ENCODE results near the gene LDLRAD3. TPM values are rescaled to one million over a fixed set of nuclear protein-coding genes. Genes with fewer than 3 reads are reported as not detected.

Gene LDLRAD3
- total RNA-seq, 2 donors from 2014 or later: 30.8 to 42.5 TPM

DNA sequence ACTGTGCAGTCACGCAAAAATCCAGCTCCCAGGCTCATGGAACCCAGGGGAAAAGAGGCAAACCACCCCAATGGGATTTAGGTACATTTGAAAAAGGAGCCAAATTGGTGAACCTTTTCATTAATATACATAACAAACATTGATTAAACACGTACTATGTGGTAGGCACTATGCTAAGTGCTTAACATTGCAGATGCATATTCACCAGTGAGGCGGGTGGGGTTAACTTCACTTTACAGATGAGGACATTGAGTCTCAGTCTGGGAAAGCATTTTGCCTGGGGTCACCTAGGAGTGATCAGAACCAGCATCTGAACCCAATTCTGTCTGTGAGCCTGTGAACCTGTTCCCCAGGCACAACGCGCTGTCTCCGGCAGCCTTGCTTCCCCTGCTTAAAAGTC is 199.0 kb downstream of the LDLRAD3 start:
- no peaks in the 10 kb centered on the region for H3K4me1 ChIP-seq (replicated peaks)
- no peaks in the 10 kb centered on the region for H3K9me3 ChIP-seq
- no peaks in the 10 kb centered on the region for H3K27me3 ChIP-seq (replicated peaks; ENCODE audit: insufficient read depth)
- 98% methylated on average over 6 of the region's 6 CpGs for WGBS
- no peak overlapping the region for H3K4me3 ChIP-seq
- no peak for DNase-seq (ENCODE audit: low spot score)
- TF ChIP-seq, protein P1, sequence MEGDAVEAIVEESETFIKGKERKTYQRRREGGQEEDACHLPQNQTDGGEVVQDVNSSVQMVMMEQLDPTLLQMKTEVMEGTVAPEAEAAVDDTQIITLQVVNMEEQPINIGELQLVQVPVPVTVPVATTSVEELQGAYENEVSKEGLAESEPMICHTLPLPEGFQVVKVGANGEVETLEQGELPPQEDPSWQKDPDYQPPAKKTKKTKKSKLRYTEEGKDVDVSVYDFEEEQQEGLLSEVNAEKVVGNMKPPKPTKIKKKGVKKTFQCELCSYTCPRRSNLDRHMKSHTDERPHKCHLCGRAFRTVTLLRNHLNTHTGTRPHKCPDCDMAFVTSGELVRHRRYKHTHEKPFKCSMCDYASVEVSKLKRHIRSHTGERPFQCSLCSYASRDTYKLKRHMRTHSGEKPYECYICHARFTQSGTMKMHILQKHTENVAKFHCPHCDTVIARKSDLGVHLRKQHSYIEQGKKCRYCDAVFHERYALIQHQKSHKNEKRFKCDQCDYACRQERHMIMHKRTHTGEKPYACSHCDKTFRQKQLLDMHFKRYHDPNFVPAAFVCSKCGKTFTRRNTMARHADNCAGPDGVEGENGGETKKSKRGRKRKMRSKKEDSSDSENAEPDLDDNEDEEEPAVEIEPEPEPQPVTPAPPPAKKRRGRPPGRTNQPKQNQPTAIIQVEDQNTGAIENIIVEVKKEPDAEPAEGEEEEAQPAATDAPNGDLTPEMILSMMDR (IDR thresholded peaks at IDR 0.05): no peak
- no peak for TF ChIP-seq POLR2AphosphoS5 (IDR thresholded peaks at IDR 0.05)
- no peak for TF ChIP-seq POLR2A (IDR thresholded peaks at IDR 0.05)
- no peaks in the 10 kb centered on the region for H3K36me3 ChIP-seq
- intact Hi-C loops (cut with DNase I): no loop called here
- H3K27ac ChIP-seq: no peak overlapping the region

GRCh38 chr11:36146437-36146836 is 202.6 kb downstream of the LDLRAD3 start:
- H3K27ac ChIP-seq: peak overlapping the region in 1 of 2 donors; percentile 5
- no peaks in the 10 kb centered on the region for H3K9me3 ChIP-seq
- no peaks in the 10 kb centered on the region for H3K36me3 ChIP-seq
- 44% methylated on average over 5 of the region's 5 CpGs for WGBS
- H3K4me3 ChIP-seq: no peak overlapping the region
- no peaks in the 10 kb centered on the region for H3K4me1 ChIP-seq (replicated peaks)
- no peak for TF ChIP-seq POLR2A (IDR thresholded peaks at IDR 0.05)
- TF ChIP-seq, protein P1 (IDR thresholded peaks at IDR 0.05): no peak
- TF ChIP-seq POLR2AphosphoS5 (IDR thresholded peaks at IDR 0.05): peak; percentile 61
- intact Hi-C loops (cut with DNase I): no loop called here
- DNase-seq (ENCODE audit: low spot score): peak; percentile 66
- H3K27me3 ChIP-seq (replicated peaks; ENCODE audit: insufficient read depth): no peaks in the 10 kb centered on the region

DNA sequence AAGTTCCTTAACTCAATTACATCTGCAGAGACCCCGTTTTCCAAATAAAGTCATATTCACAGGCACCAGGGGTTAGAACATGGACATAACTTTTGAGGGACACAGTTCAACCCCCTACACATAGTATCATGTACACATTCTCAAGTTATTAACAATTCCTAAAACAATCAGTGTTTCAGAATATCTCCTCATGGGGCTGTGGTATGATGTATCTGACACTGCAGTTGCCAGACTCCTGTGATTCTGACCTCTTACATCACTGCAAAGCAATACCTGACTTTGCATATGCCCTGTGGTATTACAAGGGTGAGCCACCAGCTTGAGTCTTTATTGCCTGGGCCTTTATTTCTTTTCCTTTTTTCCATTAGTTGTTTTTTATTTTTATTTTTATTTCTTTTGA is 203.6 kb downstream of the LDLRAD3 start:
- Histone ChIP-seq H3K27ac (no peak overlapping the region), H3K27me3 (replicated peaks; ENCODE audit: insufficient read depth) (no peaks in the 10 kb centered on the region), H3K36me3 (no peaks in the 10 kb centered on the region), H3K4me1 (replicated peaks) (no peaks in the 10 kb centered on the region), H3K4me3 (no peak overlapping the region), H3K9me3 (no peaks in the 10 kb centered on the region)
- DNase-seq (ENCODE audit: low spot score): no peak
- 61% methylated on average over 1 of the region's 1 CpG for WGBS
- TF ChIP-seq POLR2AphosphoS5 (IDR thresholded peaks at IDR 0.05): no peak
- TF ChIP-seq, protein P1 (IDR thresholded peaks at IDR 0.05): no peak
- TF ChIP-seq POLR2A (IDR thresholded peaks at IDR 0.05): no peak
- intact Hi-C loops (cut with DNase I): no loop called here

- no peak for DNase-seq (ENCODE audit: low spot score)
- TF ChIP-seq POLR2A (IDR thresholded peaks at IDR 0.05): no peak
- TF ChIP-seq, protein P1 (IDR thresholded peaks at IDR 0.05): no peak
- TF ChIP-seq POLR2AphosphoS5 (IDR thresholded peaks at IDR 0.05): no peak
- Histone ChIP-seq H3K27ac (no peak overlapping the region), H3K27me3 (replicated peaks; ENCODE audit: insufficient read depth) (no peaks in the 10 kb centered on the region), H3K9me3 (no peaks in the 10 kb centered on the region), H3K4me1 (replicated peaks) (no peaks in the 10 kb centered on the region), H3K36me3 (no peaks in the 10 kb centered on the region), H3K4me3 (no peak overlapping the region)
- intact Hi-C loops (cut with DNase I): no loop called here
- WGBS: 89% methylated on average over 3 of the region's 3 CpGs
Observed at GRCh38 chr11:36148701-36149100, 204.8 kb downstream of the LDLRAD3 start.

- no peak overlapping the region for H3K27ac ChIP-seq
- intact Hi-C loops (cut with DNase I): no loop called here
- H3K36me3 ChIP-seq: no peaks in the 10 kb centered on the region
- peak; percentile 27 for DNase-seq (ENCODE audit: low spot score)
- H3K9me3 ChIP-seq: no peaks in the 10 kb centered on the region
- TF ChIP-seq POLR2AphosphoS5 (IDR thresholded peaks at IDR 0.05) (peak; percentile 85), POLR2A (IDR thresholded peaks at IDR 0.05) (no peak)
- TF ChIP-seq, protein P1 (IDR thresholded peaks at IDR 0.05): peak in 1 of 4 experiments; percentile 23
- no peaks in the 10 kb centered on the region for H3K27me3 ChIP-seq (replicated peaks; ENCODE audit: insufficient read depth)
- H3K4me3 ChIP-seq: no peak overlapping the region
- no peaks in the 10 kb centered on the region for H3K4me1 ChIP-seq (replicated peaks)
- WGBS: 54% methylated on average over 8 of the region's 8 CpGs
Observed at GRCh38 chr11:36149538-36150242, 205.8 kb downstream of the LDLRAD3 start.

All from prostate gland (tissue), 2 donors.